DOHH2 (cell line): ENCODE data around the gene PTCHD1.

Experiments used
- H3F3A ChIP-seq: fragments of 200-600 bp; sonication (generic), shearing (Covaris generic); 2 replicates; pipeline ENCODE4 v1.6.0; 2016; ENCODE audit warnings: antibody characterized with exemption, mild to moderate bottlenecking; ENCODE audit not compliant: control insufficient read depth, insufficient read depth
- H3K27ac ChIP-seq: fragments of 200-600 bp; sonication (generic); 2 replicates; pipeline ENCODE4 v1.5.1; 2014; ENCODE audit warnings: low read depth, mild to moderate bottlenecking, low read length, moderate library complexity
- H3K27me3 ChIP-seq: fragments of 200-600 bp; sonication (generic); 2 replicates; pipeline ENCODE4 v1.6.1; 2014; ENCODE audit warnings: mild to moderate bottlenecking, low read length, mixed read lengths; ENCODE audit not compliant: control insufficient read depth
- H3K36me3 ChIP-seq: fragments of 200-600 bp; sonication (generic); 2 replicates; pipeline ENCODE4 v1.6.1; 2014; ENCODE audit warnings: mild to moderate bottlenecking, low read length, moderate library complexity, mixed read lengths; ENCODE audit not compliant: control insufficient read depth
- H3K4me1 ChIP-seq: fragments of 200-600 bp; sonication (generic); 2 replicates; pipeline ENCODE4 v1.6.1; 2014; ENCODE audit warnings: mild to moderate bottlenecking, low read length, mixed read lengths; ENCODE audit not compliant: control insufficient read depth
- H3K4me2 ChIP-seq: fragments of 200-600 bp; sonication (generic); 2 replicates; pipeline ENCODE4 v1.6.0; 2014; ENCODE audit warnings: mild to moderate bottlenecking, low read length, moderate library complexity
- H3K4me3 ChIP-seq: fragments of 200-600 bp; sonication (generic); 2 replicates; pipeline ENCODE4 v1.5.1; 2014; ENCODE audit warnings: mild to moderate bottlenecking, low read length, mixed read lengths
- H3K79me2 ChIP-seq: fragments of 200-600 bp; sonication (generic); 2 replicates; pipeline ENCODE4 v1.6.1; 2014; ENCODE audit warnings: mild to moderate bottlenecking, low read length, mixed read lengths; ENCODE audit not compliant: control insufficient read depth
- H3K9me2 ChIP-seq: fragments of 200-600 bp; sonication (generic); replicated peaks from 2 replicates; pipeline ENCODE4 v1.6.1; 2014; ENCODE audit warnings: mild to moderate bottlenecking, low read length, mixed read lengths; ENCODE audit not compliant: control insufficient read depth
- H3K9me3 ChIP-seq: fragments of 200-600 bp; sonication (generic); 2 replicates; pipeline ENCODE4 v1.6.1; 2014; ENCODE audit warnings: antibody characterized with exemption, low read length, mixed read lengths; ENCODE audit not compliant: control insufficient read depth, insufficient read depth
- H4K20me1 ChIP-seq: fragments of 200-600 bp; sonication (generic); 2 replicates; pipeline ENCODE4 v1.6.0; 2014; ENCODE audit warnings: low read depth, mild to moderate bottlenecking, antibody characterized with exemption, low read length, moderate library complexity; ENCODE audit not compliant: control insufficient read depth, insufficient read depth
- CTCF ChIP-seq: fragments of 200-600 bp; sonication (generic); IDR thresholded peaks from one replicate; pipeline ENCODE4 v1.5.1; 2014; ENCODE audit warnings: antibody characterized with exemption, mild to moderate bottlenecking, low read depth, low read length; ENCODE audit not compliant: poor library complexity, severe bottlenecking
- EZH2phosphoT487 ChIP-seq: fragments of 200-600 bp; sonication (generic); IDR thresholded peaks from 2 replicates; pipeline ENCODE4 v1.6.1; 2017; ENCODE audit warnings: borderline replicate concordance, mild to moderate bottlenecking, antibody characterized with exemption, low read length, moderate library complexity, mixed read lengths

The PTCHD1 gene

GRCh38 chrX:23398570-23398969 is 63.9 kb downstream of the PTCHD1 start:
- H3K9me2 ChIP-seq, result no peaks in the 10 kb centered on the region
- no peaks in the 10 kb centered on the region for H3K4me1 ChIP-seq
- no peaks in the 10 kb centered on the region for H3K36me3 ChIP-seq
- no peaks in the 10 kb centered on the region for H4K20me1 ChIP-seq
- no peak overlapping the region for H3K4me3 ChIP-seq
- H3K79me2 ChIP-seq, result no peaks in the 10 kb centered on the region
- H3F3A ChIP-seq, result no peaks in the 10 kb centered on the region
- TF ChIP-seq EZH2phosphoT487 (no peak), CTCF (no peak)
- H3K9me3 ChIP-seq, result no peaks in the 10 kb centered on the region
- H3K4me2 ChIP-seq, result no peak overlapping the region
- no peak overlapping the region for H3K27ac ChIP-seq
- H3K27me3 ChIP-seq, result no peaks in the 10 kb centered on the region

GRCh38 chrX:23403849-23404248 is 69.2 kb downstream of the PTCHD1 start:
- H3K4me3 ChIP-seq, result no peak overlapping the region
- H4K20me1 ChIP-seq, result no peaks in the 10 kb centered on the region
- H3K36me3 ChIP-seq, result no peaks in the 10 kb centered on the region
- no peaks in the 10 kb centered on the region for H3K27me3 ChIP-seq
- no peaks in the 10 kb centered on the region for H3K9me2 ChIP-seq
- no peak overlapping the region for H3K27ac ChIP-seq
- TF ChIP-seq CTCF, result no peak
- no peaks in the 10 kb centered on the region for H3F3A ChIP-seq
- no peak overlapping the region for H3K4me2 ChIP-seq
- no peaks in the 10 kb centered on the region for H3K79me2 ChIP-seq
- no peaks in the 10 kb centered on the region for H3K4me1 ChIP-seq
- H3K9me3 ChIP-seq, result no peaks in the 10 kb centered on the region

- no peaks in the 10 kb centered on the region for H3F3A ChIP-seq
Observed at GRCh38 chrX:23422912-23423311, 88.3 kb downstream of the PTCHD1 start.

More at GRCh38 chrX:23422912-23423311, 88.3 kb downstream of the PTCHD1 start:
- no peaks in the 10 kb centered on the region for H4K20me1 ChIP-seq
- H3K27ac ChIP-seq, result no peak overlapping the region
- no peaks in the 10 kb centered on the region for H3K36me3 ChIP-seq
- no peaks in the 10 kb centered on the region for H3K27me3 ChIP-seq
- no peaks in the 10 kb centered on the region for H3K9me3 ChIP-seq
- no peaks in the 10 kb centered on the region for H3K79me2 ChIP-seq
- no peak overlapping the region for H3K4me3 ChIP-seq
- H3K4me2 ChIP-seq, result no peak overlapping the region
- H3K4me1 ChIP-seq, result no peaks in the 10 kb centered on the region
- H3K9me2 ChIP-seq, result no peaks in the 10 kb centered on the region
- no peak for TF ChIP-seq CTCF
- no peak for TF ChIP-seq EZH2phosphoT487
